Nephron (organoid): ENCODE results near the gene ZBTB43.
A peak's percentile ranks its signal among the peaks of the same experiment; 100 is the strongest.

Source experiments
- H3K27ac Mint-ChIP-seq, 3 experiments: 2 replicates each; pipeline ENCODE4 v1.8.0; 2020; ENCODE audit warnings: mixed read lengths in 3 of 3, mild to moderate bottlenecking in 2 of 3, moderate library complexity in 1 of 3
- H3K27me3 Mint-ChIP-seq: 2 replicates; pipeline ENCODE4 v1.8.0; 2021; ENCODE audit warnings: low read depth, mild to moderate bottlenecking, moderate library complexity, mixed read lengths
- H3K36me3 Mint-ChIP-seq: 2 replicates; pipeline ENCODE4 v1.8.0; 2020; ENCODE audit warnings: low read depth, mixed read lengths
- H3K4me1 Mint-ChIP-seq: 2 replicates; pipeline ENCODE4 v1.8.0; 2020; ENCODE audit warnings: mixed read lengths
- H3K4me3 Mint-ChIP-seq, 3 experiments: 2 replicates each; pipeline ENCODE4 v1.8.0; 2020; ENCODE audit warnings: mild to moderate bottlenecking in 3 of 3, mixed read lengths in 3 of 3, moderate library complexity in 2 of 3
- H3K9me3 Mint-ChIP-seq: 2 replicates; pipeline ENCODE4 v1.8.0; 2020; ENCODE audit warnings: mixed read lengths
- TF ChIP-seq, protein P1 (sequence below), 3 experiments: fragments of 200-600 bp; sonication (generic); IDR thresholded peaks; one replicate each; pipeline ENCODE4 v1.5.0; 2021; ENCODE audit warnings: antibody characterized with exemption in 3 of 3; ENCODE audit not compliant: unreplicated experiment in 3 of 3

ZBTB43 gene

GRCh38 chr9:126788634-126789349, 16.0 kb upstream of the ZBTB43 start:
- Mint-ChIP-seq H3K9me3 (peaks cover 2% of the 10 kb centered on the region), H3K4me3 (no peak overlapping the region), H3K27me3 (peaks cover 14% of the 10 kb centered on the region), H3K27ac (no peak overlapping the region), H3K4me1 (peaks cover 15% of the 10 kb centered on the region), H3K36me3 (no peaks in the 10 kb centered on the region)
- TF ChIP-seq, protein P1, sequence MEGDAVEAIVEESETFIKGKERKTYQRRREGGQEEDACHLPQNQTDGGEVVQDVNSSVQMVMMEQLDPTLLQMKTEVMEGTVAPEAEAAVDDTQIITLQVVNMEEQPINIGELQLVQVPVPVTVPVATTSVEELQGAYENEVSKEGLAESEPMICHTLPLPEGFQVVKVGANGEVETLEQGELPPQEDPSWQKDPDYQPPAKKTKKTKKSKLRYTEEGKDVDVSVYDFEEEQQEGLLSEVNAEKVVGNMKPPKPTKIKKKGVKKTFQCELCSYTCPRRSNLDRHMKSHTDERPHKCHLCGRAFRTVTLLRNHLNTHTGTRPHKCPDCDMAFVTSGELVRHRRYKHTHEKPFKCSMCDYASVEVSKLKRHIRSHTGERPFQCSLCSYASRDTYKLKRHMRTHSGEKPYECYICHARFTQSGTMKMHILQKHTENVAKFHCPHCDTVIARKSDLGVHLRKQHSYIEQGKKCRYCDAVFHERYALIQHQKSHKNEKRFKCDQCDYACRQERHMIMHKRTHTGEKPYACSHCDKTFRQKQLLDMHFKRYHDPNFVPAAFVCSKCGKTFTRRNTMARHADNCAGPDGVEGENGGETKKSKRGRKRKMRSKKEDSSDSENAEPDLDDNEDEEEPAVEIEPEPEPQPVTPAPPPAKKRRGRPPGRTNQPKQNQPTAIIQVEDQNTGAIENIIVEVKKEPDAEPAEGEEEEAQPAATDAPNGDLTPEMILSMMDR (IDR thresholded peaks at IDR 0.05; ENCODE audit: unreplicated experiment in 3 of 3), result no peak

DNA sequence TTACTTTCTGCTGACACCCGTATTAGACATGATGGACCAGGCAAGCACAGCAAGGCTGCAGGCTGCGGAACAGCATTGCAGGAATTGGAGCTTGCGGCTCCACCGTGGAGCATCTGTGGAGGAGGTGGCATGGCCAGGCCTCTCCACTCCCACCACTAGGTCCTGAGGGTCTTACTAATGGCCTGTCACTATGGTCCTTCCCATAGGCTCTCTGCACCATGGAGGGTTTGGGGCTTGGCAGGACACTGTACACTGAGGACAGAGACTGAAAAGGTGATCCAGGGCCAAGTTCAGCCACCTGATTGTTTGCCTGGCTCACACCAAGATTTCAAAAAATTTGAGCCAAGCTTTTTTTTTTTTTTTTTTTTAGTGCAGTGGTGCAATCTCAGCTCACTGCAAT, 14.3 kb upstream of the ZBTB43 start:
- Mint-ChIP-seq H3K4me1 (peaks cover 10% of the 10 kb centered on the region), H3K9me3 (no peaks in the 10 kb centered on the region), H3K27ac (no peak overlapping the region), H3K4me3 (no peak overlapping the region), H3K27me3 (peaks cover 20% of the 10 kb centered on the region), H3K36me3 (peaks cover 4% of the 10 kb centered on the region)
- TF ChIP-seq, protein P1 (IDR thresholded peaks at IDR 0.05; ENCODE audit: unreplicated experiment in 3 of 3), result no peak

DNA sequence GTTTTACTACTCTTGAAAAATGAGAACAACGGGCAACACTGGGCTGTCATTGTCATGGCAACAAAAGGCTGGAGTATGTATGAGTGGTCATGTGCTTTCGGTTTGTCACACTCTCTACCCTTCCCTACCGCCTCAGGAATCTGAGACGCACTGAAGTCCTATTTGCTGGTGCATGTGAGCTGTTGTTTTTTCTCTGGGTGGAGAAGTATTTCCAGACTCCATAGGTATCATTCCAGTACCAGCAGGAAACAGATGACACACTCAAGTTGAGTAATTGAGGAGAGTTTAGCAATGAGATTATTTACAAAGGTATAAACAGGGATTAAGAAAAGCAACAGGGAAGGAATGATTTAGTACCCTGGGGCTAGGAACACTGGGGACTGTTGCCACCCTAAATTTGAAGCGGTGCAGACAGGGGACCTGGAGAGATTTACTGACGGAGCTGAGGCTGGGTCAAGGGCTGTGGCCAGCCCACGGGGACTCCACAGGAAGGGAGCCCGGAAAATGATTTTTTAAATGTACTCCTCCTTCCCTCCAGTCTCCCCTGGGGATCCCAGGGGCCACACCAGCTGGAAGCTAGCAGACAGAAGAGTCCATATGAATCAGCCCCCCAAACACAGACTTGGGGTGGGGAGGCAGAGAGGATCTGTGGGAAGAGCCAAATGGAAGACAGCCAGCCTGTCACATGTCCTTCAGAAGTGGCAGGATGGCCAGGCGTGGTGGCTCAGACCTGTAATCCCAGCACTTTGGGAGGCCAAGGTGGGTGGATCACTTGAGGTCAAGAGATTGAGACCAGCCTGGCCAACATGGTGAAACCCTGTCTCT, 13.2 kb upstream of the ZBTB43 start:
- TF ChIP-seq, protein P1 (IDR thresholded peaks at IDR 0.05; ENCODE audit: unreplicated experiment in 3 of 3), result no peak
- no peaks in the 10 kb centered on the region for H3K9me3 Mint-ChIP-seq
- H3K4me3 Mint-ChIP-seq, result no peak overlapping the region
- H3K27ac Mint-ChIP-seq, result peak overlapping the region in 1 of 3 experiments; percentile 27
- H3K27me3 Mint-ChIP-seq, result peaks cover 20% of the 10 kb centered on the region
- peaks cover 10% of the 10 kb centered on the region for H3K4me1 Mint-ChIP-seq
- H3K36me3 Mint-ChIP-seq, result peaks cover 4% of the 10 kb centered on the region

- H3K9me3 Mint-ChIP-seq, result no peaks in the 10 kb centered on the region
- H3K27ac Mint-ChIP-seq, result no peak overlapping the region
- H3K4me3 Mint-ChIP-seq, result no peak overlapping the region
- TF ChIP-seq, protein P1 (IDR thresholded peaks at IDR 0.05; ENCODE audit: unreplicated experiment in 3 of 3), result no peak
- H3K36me3 Mint-ChIP-seq, result peaks cover 4% of the 10 kb centered on the region
- H3K27me3 Mint-ChIP-seq, result peaks cover 20% of the 10 kb centered on the region
- peaks cover 5% of the 10 kb centered on the region for H3K4me1 Mint-ChIP-seq
Measured at GRCh38 chr9:126793686-126794417, 11.0 kb upstream of the ZBTB43 start.

- H3K27ac Mint-ChIP-seq, result peak overlapping the region in 1 of 3 experiments; percentile 14
- no peak overlapping the region for H3K4me3 Mint-ChIP-seq
- H3K36me3 Mint-ChIP-seq, result peaks cover 4% of the 10 kb centered on the region
- H3K4me1 Mint-ChIP-seq, result peaks cover 5% of the 10 kb centered on the region
- peaks cover 20% of the 10 kb centered on the region for H3K27me3 Mint-ChIP-seq
- H3K9me3 Mint-ChIP-seq, result no peaks in the 10 kb centered on the region
- TF ChIP-seq, protein P1 (IDR thresholded peaks at IDR 0.05; ENCODE audit: unreplicated experiment in 3 of 3), result no peak
Measured at GRCh38 chr9:126794441-126794840, 10.4 kb upstream of the ZBTB43 start.
